ENCODE measurements around the gene IQCF6. TPM values are rescaled to one million over a fixed set of nuclear protein-coding genes. Genes with fewer than 3 reads are reported as not detected.

IQCF6 gene
- total RNA-seq (2021) (not detected in 2 replicates), Bru-seq, nascent RNA (not detected), BruChase-seq, experiment 1, labeled RNA remaining after a 2-hour chase (not detected), BruChase-seq, experiment 2, labeled RNA remaining after a 6-hour chase (not detected)
- long read RNA-seq, result 0 reads

- intact Hi-C loops (cut with micrococcal nuclease; ENCODE audit: unreplicated experiment), result no loop called here
- BruUV-seq (replicated peaks), result no TSS peak
- H3K9me2 ChIP-seq (ENCODE audit: insufficient read depth), result no peaks in the 10 kb centered on the region
- TF ChIP-seq, protein P1, sequence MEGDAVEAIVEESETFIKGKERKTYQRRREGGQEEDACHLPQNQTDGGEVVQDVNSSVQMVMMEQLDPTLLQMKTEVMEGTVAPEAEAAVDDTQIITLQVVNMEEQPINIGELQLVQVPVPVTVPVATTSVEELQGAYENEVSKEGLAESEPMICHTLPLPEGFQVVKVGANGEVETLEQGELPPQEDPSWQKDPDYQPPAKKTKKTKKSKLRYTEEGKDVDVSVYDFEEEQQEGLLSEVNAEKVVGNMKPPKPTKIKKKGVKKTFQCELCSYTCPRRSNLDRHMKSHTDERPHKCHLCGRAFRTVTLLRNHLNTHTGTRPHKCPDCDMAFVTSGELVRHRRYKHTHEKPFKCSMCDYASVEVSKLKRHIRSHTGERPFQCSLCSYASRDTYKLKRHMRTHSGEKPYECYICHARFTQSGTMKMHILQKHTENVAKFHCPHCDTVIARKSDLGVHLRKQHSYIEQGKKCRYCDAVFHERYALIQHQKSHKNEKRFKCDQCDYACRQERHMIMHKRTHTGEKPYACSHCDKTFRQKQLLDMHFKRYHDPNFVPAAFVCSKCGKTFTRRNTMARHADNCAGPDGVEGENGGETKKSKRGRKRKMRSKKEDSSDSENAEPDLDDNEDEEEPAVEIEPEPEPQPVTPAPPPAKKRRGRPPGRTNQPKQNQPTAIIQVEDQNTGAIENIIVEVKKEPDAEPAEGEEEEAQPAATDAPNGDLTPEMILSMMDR (conservative IDR thresholded peaks at IDR 0.05), result no peak
- no peak for TF ChIP-seq EZH2 (IDR thresholded peaks at IDR 0.05; ENCODE audit: low read depth)
- no peaks in the 10 kb centered on the region for H3K4me1 ChIP-seq (replicated peaks; ENCODE audit: insufficient read depth)
- no peak within 1 kb of the TSS for H3K4me3 ChIP-seq
- ChIA-PET CTCF (no interaction called here), POLR2A (ENCODE audit: unreplicated experiment) (no interaction called here)
- H2AFZ ChIP-seq, result no peak within 1 kb of the TSS
- no peaks in the 10 kb centered on the region for H4K20me1 ChIP-seq (ENCODE audit: insufficient read depth)
- H3K27me3 ChIP-seq (ENCODE audit: insufficient read depth, low read depth), result 0 out of 2 replicates have a peak, but pooled peaks cover 6% of the 10 kb centered on the region
- H3K4me2 ChIP-seq, result no peak within 1 kb of the TSS
- no peaks in the 10 kb centered on the region for H3K9me3 ChIP-seq (ENCODE audit: insufficient read depth, low read depth)
- H3K27ac ChIP-seq, result no peak within 1 kb of the TSS
- H3K36me3 ChIP-seq (ENCODE audit: low read depth), result no peaks in the 10 kb centered on the region
- no peaks in the 10 kb centered on the region for H3F3A ChIP-seq (ENCODE audit: insufficient read depth, low read depth)
- H3K79me2 ChIP-seq (ENCODE audit: low read depth), result no peaks in the 10 kb centered on the region
- DNase-seq, result no peak
Measured at GRCh38 chr3:51779137-51779536, at the start of gene IQCF6. IQCF6 (minus strand) TSS chr3:51779237; CDS start chr3:51779224, 13 bp downstream.

DNA sequence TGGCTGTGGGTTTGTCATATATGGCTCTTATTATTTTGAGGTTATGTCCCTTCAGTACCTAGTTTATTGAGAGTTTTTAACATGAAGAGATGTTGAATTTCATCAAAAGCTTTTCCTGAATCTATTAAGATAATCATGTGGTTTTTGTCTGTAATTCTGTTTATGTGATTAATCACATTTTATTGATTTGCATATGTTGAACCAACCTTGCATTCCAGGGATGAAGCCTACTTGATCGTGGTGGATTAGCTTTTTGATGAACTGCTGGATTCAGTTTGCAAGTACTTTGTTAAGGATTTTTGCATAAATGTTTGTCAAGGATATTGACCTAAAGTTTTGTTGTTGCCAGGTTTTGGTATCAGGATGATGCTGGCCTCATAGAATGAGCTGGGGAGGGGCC lies 49.3 kb upstream of the IQCF6 start:
- TF ChIP-seq, protein P1 (conservative IDR thresholded peaks at IDR 0.05), result no peak
- TF ChIP-seq EZH2 (IDR thresholded peaks at IDR 0.05; ENCODE audit: low read depth), result no peak
- no peaks in the 10 kb centered on the region for H3K9me2 ChIP-seq (ENCODE audit: insufficient read depth)
- no peaks in the 10 kb centered on the region for H3K79me2 ChIP-seq (ENCODE audit: low read depth)
- no peak for DNase-seq
- H3F3A ChIP-seq (ENCODE audit: insufficient read depth, low read depth), result no peaks in the 10 kb centered on the region
- no peak overlapping the region for H3K4me2 ChIP-seq
- POLR2A ChIA-PET (ENCODE audit: unreplicated experiment), result no interaction called here
- no TSS peak for BruUV-seq (replicated peaks)
- no peaks in the 10 kb centered on the region; the same call in 1 of the 2 replicates for H3K9me3 ChIP-seq (ENCODE audit: insufficient read depth, low read depth)
- no peak overlapping the region for H3K27ac ChIP-seq
- no peak overlapping the region for H3K4me3 ChIP-seq
- intact Hi-C loops (cut with micrococcal nuclease; ENCODE audit: unreplicated experiment), result no loop called here
- no peak overlapping the region for H2AFZ ChIP-seq
- CTCF ChIA-PET, result no interaction called here
- H3K27me3 ChIP-seq (ENCODE audit: insufficient read depth, low read depth), result 0 out of 2 replicates have a peak, but pooled peaks cover 5% of the 10 kb centered on the region
- H4K20me1 ChIP-seq (ENCODE audit: insufficient read depth), result no peaks in the 10 kb centered on the region
- H3K4me1 ChIP-seq (replicated peaks; ENCODE audit: insufficient read depth), result no peaks in the 10 kb centered on the region
- H3K36me3 ChIP-seq (ENCODE audit: low read depth), result no peaks in the 10 kb centered on the region

GRCh38 chr3:51819709-51820406 lies 40.8 kb upstream of the IQCF6 start:
- Histone ChIP-seq H3K36me3 (ENCODE audit: low read depth) (no peaks in the 10 kb centered on the region), H3F3A (ENCODE audit: insufficient read depth, low read depth) (no peaks in the 10 kb centered on the region), H3K4me3 (no peak overlapping the region), H3K4me2 (no peak overlapping the region), H3K9me3 (ENCODE audit: insufficient read depth, low read depth) (no peaks in the 10 kb centered on the region), H3K4me1 (replicated peaks; ENCODE audit: insufficient read depth) (no peaks in the 10 kb centered on the region), H3K27ac (no peak overlapping the region), H4K20me1 (ENCODE audit: insufficient read depth) (no peaks in the 10 kb centered on the region), H3K79me2 (ENCODE audit: low read depth) (no peaks in the 10 kb centered on the region), H3K9me2 (ENCODE audit: insufficient read depth) (no peaks in the 10 kb centered on the region), H3K27me3 (ENCODE audit: insufficient read depth, low read depth) (peaks cover 14% of the 10 kb centered on the region; the same call in 1 of the 2 replicates), H2AFZ (no peak overlapping the region)
- no TSS peak for BruUV-seq (replicated peaks)
- POLR2A ChIA-PET (ENCODE audit: unreplicated experiment), result interaction anchor here (0.6 kb wide), 1 partner anchor 1156 kb away, joined by 26 read pairs; no protein-coding TSS in a partner anchor
- intact Hi-C loops (cut with micrococcal nuclease; ENCODE audit: unreplicated experiment), result no loop called here
- DNase-seq, result no peak
- TF ChIP-seq, protein P1 (conservative IDR thresholded peaks at IDR 0.05), result peak; percentile 51
- TF ChIP-seq EZH2 (IDR thresholded peaks at IDR 0.05; ENCODE audit: low read depth), result no peak
- CTCF ChIA-PET, result interaction anchor here (0.6 kb wide), 1 partner anchor 1338 kb away, joined by 3 read pairs; no protein-coding TSS in a partner anchor

All from PC-9 (cell line).